A549 (cell line): Measurements from ENCODE around the gene ITIH3.

ENCODE experiments used
- ATOH8 ChIP-seq: fragments of 250-450 bp; sonication (Bioruptor Pico); IDR thresholded peaks from 2 replicates; pipeline ENCODE4 v1.5.0; 2020; ENCODE audit warnings: low read depth, mild to moderate bottlenecking, moderate library complexity
- CTCF ChIP-seq: fragments of >200 bp; sonication (Bioruptor Twin); formaldehyde crosslinking; IDR thresholded peaks from 3 replicates; pipeline ENCODE4 v1.5.1; 2016
- ELK1 ChIP-seq: fragments of 150-350 bp; IDR thresholded peaks from 2 replicates; pipeline ENCODE4 v1.6.1; 2014; ENCODE audit warnings: low read depth, mild to moderate bottlenecking, low read length
- EP300 ChIP-seq, 2 experiments: fragments of >200 bp; sonication (Bioruptor Twin); formaldehyde crosslinking; IDR thresholded peaks; 2 replicates in 1 of 2; 3 replicates in 1 of 2; pipeline ENCODE4 v1.6.1; 2016 to 2017
- JUNB ChIP-seq: fragments of >200 bp; sonication (Bioruptor Twin); formaldehyde crosslinking; IDR thresholded peaks from 2 replicates; pipeline ENCODE4 v1.6.1; 2016
- MAFK ChIP-seq: fragments of 450-650 bp; IDR thresholded peaks from 2 replicates; pipeline ENCODE4 v1.6.1; 2014; ENCODE audit not compliant: partially characterized antibody
- MAX ChIP-seq: IDR thresholded peaks from 2 replicates; pipeline ENCODE4 v1.6.1; 2012
- PBX3 ChIP-seq: IDR thresholded peaks from 2 replicates; pipeline ENCODE4 v1.6.1; 2012
- POLR2A ChIP-seq: IDR thresholded peaks from 2 replicates; pipeline ENCODE4 v1.6.1; 2012; ENCODE audit warnings: mild to moderate bottlenecking, low read length
- POLR2AphosphoS2 ChIP-seq: conservative IDR thresholded peaks from 2 replicates; pipeline ENCODE4 v1.6.1; 2012; ENCODE audit warnings: low read length, improper control_type of control experiment, inconsistent platforms
- RAD21 ChIP-seq, 2 experiments: fragments of >200 bp in 1 of 2; sonication (Bioruptor Twin) in 1 of 2; formaldehyde crosslinking in 1 of 2; IDR thresholded peaks in 1 of 2; conservative IDR thresholded peaks in 1 of 2; 2 replicates in 1 of 2; 3 replicates in 1 of 2; pipeline ENCODE4 v1.6.1; 2012 to 2018; ENCODE audit warnings: inconsistent platforms in 1 of 2
- RNF2 ChIP-seq: fragments of 200-600 bp; sonication (generic); IDR thresholded peaks from 2 replicates; pipeline ENCODE4 v1.6.1; 2016; ENCODE audit warnings: low read depth, mild to moderate bottlenecking, antibody characterized with exemption, moderate library complexity, borderline replicate concordance
- SMC3 ChIP-seq: fragments of >200 bp; sonication (Bioruptor Twin); formaldehyde crosslinking; IDR thresholded peaks from 3 replicates; pipeline ENCODE4 v1.6.1; 2018; ENCODE audit warnings: inconsistent platforms
- USF2 ChIP-seq: fragments of 450-650 bp; IDR thresholded peaks from 2 replicates; pipeline ENCODE4 v1.6.1; 2014; ENCODE audit warnings: antibody characterized with exemption

- TF ChIP-seq POLR2A (no peak), CTCF (no peak), ELK1 (no peak), MAX (no peak), POLR2AphosphoS2 (no peak), RNF2 (no peak), JUNB (no peak), USF2 (no peak), MAFK (no peak), RAD21 (conservative IDR thresholded peaks at IDR 0.05 in 1 of 2, IDR thresholded peaks at IDR 0.05 in 1 of 2) (no peak), PBX3 (no peak), SMC3 (no peak), EP300 (IDR thresholded peaks at IDR 0.05) (no peak), ATOH8 (CRISPR knock-in tag) (no peak)
Measured at GRCh38 chr3:52857864-52858263, 63.3 kb downstream of the ITIH3 start.
